Superior temporal gyrus (tissue), 1 donor: ENCODE results near the gene ERCC4.

ENCODE experiments used
- DNase-seq: peaks from one replicate; pipeline ENCODE4 v3.0.0-alpha.2; 2016; ENCODE audit errors: extremely low spot score

ERCC4 gene

GRCh38 chr16:13994239-13995106 is 74.5 kb downstream of the ERCC4 start:
- no peak for DNase-seq

GRCh38 chr16:13995194-13995593 is 75.2 kb downstream of the ERCC4 start:
- no peak for DNase-seq

GRCh38 chr16:13996778-13997288 is 76.9 kb downstream of the ERCC4 start:
- DNase-seq = no peak

DNA sequence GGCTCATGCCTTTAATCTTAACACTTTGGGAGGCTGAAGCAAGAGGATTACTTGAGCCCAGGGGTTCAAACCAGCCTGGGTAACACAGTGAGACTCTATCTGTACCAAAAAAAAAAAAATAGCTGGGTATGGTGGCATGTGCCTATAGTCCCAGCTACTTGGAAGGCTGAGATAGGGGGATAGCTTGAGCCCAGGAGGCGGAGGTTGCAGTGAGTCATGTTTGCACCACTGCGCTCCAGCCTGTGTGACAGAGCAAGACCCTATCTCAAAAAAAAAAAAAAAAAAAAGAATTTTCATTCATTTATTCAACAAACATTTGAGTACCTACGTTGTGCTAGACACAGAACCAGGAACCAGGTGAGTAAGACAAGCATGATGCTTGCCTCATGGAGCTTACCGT is 77.6 kb downstream of the ERCC4 start:
- no peak for DNase-seq

- no peak for DNase-seq
Measured at GRCh38 chr16:13997933-13998332, 78.0 kb downstream of the ERCC4 start.

DNA sequence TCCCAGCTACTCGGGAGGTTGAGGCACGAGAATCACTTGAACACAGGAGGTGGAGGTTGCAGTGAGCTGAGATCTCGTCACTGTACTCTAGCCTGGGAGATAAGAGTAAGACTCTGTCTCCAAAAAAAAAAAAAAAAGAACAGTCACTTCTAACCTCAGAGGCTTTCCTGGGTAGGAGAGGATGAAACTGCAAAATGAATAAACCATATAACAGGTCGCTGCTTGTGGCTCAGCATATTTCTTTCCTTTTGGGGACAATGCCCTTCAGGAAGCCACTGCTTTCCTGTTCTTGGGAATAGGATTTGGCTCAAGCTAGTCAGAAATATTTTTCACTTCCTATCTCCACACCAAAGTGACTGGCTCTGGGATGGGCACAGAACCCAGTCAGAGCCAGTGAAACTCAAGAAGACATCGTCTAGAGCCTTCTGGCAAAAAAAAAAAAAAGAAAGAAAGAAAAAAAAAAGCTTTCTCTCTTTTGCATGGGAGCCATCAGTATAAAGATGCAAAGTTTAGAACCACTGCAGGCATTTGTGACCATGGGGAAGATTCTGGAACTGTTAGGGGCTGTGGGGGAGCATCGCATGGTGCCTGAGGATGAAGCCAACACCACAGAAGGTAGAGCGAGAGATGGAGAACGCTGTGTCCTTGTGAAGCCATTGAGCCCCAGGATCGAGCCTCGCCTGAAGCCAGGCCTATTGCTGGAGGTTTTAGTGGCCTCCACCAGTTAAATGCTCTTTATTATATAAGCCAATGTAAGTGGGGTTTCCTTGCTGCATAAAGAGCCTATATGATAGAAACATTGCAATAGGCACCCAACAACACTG is 79.3 kb downstream of the ERCC4 start:
- no peak for DNase-seq

DNA sequence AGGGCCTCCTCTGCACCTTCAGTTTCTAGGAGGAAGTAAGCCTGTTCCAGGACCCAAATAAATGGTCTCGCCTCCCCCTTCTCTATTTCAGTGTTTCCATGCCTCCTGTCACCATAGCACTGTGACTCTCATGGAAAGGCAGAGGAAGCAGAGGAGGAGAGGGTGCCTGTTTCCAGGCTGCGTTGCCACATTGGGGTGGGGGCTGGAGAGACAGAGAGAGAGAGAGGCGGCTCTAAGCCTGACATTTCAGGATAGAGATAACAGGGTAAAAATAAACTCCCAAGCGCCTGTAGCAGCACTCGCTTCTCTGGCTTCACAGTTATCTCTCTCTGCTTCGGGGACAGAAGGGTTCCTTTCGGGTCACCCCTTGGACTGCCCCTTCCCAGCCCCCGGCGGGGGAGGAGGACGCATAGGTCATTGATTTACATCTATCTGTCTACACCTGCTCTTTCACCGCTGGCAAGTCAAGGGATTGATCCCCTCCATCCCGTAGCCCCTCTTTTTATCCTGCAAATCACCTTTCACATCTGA is 80.0 kb downstream of the ERCC4 start:
- DNase-seq = peak; percentile 29

GRCh38 chr16:14001521-14001920 is 81.6 kb downstream of the ERCC4 start:
- no peak for DNase-seq
